ENCODE measurements around the gene LRRK2.
"Not testable (repeated sequence)": the region's sequence is repeated elsewhere in the genome, so short reads cannot be mapped to it uniquely, and the experiment has no call there.

LRRK2 gene

DNA sequence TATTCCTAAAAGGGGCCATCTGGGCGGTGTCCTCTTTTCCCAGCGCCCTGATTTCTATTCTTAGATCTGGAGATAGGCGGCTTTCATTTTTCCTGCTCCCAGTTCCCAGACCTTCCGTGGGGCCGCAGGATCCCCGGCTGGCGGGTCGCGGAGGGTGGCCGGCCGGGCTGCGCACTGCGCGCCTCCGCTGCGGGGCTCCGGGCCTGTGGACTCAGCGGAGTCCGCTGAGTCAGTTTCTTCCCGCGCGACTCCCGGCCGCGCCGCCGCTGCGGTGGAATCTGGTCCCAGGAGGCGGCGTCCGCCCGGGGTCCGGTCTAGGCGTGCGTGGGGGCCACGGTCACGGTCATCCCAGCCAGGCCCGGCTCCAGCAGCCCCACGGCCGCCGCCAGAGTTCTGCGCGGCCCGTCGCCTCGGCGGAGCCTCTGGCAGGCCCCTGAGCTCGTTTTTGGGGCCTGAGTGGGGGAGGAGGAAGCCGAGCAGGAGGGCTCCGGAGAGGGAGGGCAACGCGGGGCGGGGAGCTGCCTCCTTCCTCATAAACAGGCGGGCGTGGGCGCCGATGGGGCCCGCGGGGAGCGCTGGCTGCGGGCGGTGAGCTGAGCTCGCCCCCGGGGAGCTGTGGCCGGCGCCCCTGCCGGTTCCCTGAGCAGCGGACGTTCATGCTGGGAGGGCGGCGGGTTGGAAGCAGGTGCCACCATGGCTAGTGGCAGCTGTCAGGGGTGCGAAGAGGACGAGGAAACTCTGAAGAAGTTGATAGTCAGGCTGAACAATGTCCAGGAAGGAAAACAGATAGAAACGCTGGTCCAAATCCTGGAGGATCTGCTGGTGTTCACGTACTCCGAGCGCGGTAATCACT lies at the start of gene LRRK2:
LRRK2 (plus strand) TSS at position 559 of the 853 bp plus-strand sequence; CDS start at position 694, 135 bp downstream.
- FAIRE-seq: no peak

DNA sequence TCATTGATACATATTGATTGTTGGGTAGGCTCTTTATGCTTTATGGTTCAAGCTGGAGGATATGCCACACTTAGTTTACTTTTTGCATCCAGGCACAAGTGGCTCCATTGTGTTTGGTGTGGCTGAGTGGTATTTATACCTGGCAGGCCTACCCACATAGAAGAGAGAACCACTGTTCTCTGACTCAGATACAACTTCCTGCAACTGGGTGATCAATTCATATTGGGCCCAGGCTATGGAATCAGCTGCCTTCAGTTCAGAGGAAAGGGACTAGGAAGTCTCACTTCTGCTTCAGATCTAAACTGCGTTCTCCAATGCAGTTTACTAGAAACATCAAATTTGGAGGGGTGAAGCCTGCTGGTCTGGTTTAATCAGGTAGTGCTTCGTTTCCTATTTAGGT lies 49.8 kb upstream of the LRRK2 start:
- no peak for FAIRE-seq

DNA sequence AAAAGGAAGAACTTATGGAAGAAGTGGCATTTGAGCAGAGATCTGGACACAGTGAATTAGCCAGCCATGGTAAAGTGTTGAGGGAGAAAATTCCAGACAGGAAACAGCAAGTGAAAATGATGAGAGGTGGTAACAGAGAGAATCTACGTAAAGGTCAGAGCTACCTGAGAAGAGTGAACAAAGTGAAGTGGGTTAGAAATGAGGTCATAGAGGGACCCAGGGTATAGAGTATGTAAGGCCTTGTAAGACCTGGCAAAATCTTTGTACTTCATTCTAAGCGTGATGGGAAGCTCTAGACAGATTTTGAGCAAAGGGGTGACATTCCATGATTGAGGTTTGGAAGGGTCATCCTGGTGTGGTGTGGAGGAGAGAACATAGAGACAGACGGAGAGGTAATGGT lies 49.3 kb upstream of the LRRK2 start:
- no peak for FAIRE-seq

DNA sequence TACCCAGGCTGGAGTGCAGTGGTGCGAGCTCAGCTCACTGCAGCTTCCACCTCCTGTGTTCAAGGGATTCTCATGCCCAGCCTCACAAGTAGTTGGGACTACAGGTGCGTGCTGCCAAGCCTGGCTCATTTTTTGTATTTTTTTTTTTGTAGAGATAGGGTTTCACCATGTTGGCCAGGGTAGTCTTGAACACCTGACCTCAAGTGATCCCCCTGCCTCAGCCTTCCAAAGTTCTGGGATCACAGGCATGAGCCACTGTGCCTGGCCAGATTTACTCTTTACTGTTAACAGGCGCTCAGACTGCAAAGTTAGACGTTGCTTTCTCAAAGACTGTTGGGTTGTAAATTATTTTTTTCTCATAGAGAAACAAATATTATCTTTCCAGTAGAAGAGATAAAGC lies 46.1 kb upstream of the LRRK2 start:
- FAIRE-seq: no peak

DNA sequence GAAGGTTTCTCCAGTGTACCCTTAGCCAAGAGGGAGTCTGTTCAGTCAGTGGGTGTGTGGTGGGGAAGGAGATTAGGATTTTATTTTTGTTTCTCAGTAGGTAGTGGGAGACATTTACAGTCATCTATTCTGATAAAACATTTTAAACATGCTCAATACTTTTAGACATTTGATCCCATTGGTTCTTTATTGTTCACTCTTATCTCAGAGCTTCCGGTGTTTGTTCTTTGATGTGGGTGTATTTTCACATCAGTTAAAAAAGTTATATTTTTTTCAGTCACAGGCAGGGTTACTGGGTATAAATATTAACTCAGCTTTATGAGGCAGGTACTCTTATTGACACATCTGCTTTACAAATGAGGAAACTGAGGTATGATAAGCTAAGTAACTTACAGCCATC lies 43.3 kb upstream of the LRRK2 start:
- FAIRE-seq: no peak

DNA sequence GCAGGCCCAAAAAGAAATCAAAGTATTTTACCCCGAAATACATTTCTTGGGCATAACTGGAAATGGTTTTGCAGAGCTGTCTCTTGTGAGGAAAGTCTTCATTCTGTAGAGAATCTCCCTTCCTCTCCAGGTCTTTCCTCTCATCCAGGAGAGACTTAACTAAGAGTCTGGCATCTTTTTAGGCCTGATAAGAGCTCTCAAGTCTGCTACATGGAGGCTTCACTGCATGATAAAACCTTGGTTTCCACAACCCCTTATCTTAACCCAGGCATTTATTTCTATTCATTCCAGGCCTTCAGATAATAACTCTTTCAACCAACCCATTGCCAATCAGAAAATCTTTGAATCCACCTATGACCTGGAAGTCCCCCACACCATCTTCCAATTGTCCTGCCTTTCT lies 41.1 kb upstream of the LRRK2 start:
- no peak for FAIRE-seq

DNA sequence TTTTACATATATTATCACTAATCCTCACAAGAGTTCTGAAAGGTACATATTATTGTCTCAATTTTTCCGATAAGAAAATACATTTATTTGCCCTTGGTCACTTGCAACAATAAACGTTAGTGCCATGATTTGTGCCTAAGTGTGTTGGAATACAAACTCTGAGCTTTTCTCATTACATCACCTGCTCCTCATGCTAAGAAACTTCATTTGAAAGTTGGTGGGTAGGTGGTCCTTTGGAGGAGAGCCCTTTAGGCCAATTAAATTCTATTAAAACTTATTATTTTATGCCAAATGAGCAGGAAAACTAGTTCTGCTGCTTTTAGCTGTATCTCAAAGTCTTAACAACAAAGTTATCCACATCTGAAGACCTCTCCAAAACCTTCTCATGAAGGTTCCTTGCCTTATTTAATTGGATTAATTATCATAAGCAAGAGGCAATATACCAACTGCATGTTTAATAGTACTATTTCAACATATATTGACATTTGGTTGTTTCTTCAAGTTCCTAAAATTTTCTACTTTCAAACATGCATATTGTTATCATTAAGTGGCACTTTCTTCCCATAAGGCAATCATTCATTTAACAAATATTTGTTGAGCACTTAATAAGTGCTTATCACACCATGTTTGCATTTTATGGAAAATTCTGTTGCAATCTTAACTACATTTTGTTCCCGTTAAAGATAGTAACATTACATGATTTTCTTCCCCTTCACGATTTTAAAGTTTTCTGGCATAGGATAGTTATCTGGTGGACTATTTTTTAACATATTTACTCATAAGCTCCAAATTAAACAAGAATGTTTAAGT lies 40.1 kb upstream of the LRRK2 start:
- FAIRE-seq: no peak

DNA sequence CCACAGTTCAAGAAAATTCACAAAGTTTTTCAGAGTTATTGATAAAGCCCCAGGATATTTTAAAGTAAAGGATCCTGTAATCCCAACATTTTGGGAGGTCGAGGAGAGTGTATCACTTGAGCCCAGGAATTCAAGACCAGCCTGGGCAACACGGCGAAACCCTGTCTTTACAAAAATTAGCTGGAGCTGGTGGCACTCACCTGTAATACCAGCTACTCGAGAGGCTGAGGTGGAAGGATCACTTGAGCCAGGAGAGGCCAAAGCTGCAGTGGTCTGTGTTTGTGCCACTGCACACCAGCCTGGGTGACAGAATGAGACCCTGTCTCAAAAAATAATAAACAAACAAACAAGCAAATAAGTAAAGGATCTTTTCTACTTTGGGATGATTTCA lies 39.5 kb upstream of the LRRK2 start:
- FAIRE-seq: no peak

DNA sequence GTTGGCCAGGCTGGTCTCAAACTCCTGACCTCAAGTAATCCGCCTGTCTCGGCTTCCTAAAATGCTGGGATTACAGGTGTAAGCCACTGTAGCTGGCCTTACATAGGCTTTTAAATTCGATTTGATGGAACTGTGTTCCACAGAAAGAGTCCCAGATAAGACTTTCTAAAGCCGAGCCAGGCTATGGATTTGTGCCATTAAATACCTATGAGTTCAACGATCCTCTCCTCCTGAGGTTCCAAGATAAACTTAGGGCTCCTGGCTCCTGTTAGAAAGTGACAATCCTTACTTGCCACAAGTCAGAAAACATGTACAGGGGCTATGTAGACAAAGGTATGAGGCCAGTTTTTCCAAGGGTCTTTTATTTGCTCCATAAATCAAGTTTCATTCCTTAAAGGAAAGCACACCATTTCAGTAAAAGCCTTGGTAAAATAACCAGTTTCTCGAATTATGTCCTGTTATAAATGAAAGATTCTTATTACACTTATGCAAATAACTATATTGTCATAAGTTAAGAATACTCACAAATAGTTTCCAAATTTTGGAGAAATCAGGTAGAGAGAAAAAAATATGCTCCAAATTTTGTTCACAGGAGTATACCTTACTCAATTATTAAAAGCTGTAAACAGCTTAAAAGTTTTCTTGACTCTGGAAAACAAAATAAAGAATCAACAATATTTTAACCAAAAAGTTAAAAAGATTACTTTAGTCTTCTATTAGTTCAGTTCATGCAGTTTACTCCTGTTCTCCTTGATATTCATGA lies 36.1 kb upstream of the LRRK2 start:
- no peak for FAIRE-seq

DNA sequence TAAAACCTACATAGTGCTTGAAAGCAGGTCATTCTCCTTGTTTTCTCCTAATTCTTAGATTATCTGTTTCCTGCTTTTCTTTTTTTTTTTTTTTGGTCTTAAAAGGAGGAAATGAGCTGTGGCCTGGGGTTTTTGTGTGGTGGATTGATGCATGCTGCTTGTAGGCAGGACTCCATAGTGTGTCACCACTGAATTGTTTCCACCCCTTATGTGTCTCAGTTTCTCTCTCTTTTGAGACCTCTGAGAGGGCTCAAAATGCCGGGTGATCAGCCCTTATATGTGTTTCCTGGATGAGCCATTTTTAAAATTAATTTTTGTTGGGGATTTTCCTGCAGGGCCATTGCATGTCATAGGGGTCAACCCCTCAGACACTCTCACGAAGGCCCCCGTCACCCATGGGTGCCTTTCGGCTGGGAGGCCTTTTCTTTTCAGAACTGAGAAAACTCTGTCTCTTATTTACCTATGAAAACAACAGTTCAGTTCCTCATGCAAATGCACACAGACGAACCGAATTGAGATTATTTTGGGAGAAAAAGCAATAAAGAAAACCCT lies 32.0 kb upstream of the LRRK2 start:
- no peak for FAIRE-seq

DNA sequence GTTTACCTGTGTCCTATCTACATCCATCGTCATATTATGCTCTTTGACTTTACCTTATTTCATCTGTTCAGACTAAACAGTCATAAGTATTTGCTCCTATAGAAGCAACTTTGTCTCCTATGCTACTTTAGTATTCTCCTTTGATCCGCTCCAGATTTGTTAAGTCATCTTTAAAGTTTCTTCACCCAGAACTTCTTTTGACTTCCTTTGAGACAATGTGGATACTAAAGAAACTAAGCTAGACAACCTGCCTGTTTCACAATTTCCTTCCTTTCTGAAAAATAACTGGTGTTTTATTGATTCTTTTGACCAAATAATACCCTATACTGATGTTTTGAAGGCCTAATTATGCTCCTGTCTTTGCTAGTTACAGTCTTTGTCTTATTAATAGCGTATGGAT lies 30.0 kb upstream of the LRRK2 start:
- FAIRE-seq: no peak

DNA sequence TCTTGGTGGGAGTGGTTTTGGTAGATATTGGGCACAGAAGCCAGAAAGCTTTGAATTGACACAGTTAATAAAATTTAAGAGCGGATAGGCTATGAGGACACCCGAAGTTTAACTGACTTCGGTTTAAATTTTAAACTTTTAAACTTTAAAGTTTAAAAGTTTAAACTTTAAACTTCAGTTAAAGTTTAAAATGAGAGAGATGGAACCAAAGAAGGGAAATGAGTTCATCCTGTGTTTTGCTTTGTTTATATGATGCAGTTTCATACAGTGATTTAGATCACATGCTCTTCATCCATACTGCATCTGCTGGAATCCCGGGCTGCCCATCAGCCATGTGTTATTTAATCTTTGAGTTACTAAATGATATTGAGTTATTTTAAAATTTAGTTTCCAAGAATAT lies 27.2 kb upstream of the LRRK2 start:
- no peak for FAIRE-seq

DNA sequence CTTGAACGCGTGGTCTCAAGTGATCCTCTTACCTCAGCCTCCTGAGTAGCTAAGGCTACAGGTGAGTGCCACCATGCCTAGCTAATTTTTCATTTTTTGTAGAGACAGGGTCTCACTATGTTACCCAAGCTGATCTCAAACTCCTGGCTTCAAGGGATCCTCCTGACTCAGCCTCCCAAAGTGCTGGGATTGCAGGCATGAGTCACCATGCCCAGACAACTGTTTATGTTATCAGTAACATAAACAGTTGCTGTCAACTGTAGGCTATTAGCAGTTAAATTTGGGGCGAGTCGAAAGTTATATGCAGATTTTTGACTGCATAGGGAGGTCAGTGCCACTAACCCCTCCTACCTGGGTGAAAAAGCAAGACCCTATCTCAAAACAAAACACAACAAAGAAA lies 26.2 kb upstream of the LRRK2 start:
- FAIRE-seq: no peak

DNA sequence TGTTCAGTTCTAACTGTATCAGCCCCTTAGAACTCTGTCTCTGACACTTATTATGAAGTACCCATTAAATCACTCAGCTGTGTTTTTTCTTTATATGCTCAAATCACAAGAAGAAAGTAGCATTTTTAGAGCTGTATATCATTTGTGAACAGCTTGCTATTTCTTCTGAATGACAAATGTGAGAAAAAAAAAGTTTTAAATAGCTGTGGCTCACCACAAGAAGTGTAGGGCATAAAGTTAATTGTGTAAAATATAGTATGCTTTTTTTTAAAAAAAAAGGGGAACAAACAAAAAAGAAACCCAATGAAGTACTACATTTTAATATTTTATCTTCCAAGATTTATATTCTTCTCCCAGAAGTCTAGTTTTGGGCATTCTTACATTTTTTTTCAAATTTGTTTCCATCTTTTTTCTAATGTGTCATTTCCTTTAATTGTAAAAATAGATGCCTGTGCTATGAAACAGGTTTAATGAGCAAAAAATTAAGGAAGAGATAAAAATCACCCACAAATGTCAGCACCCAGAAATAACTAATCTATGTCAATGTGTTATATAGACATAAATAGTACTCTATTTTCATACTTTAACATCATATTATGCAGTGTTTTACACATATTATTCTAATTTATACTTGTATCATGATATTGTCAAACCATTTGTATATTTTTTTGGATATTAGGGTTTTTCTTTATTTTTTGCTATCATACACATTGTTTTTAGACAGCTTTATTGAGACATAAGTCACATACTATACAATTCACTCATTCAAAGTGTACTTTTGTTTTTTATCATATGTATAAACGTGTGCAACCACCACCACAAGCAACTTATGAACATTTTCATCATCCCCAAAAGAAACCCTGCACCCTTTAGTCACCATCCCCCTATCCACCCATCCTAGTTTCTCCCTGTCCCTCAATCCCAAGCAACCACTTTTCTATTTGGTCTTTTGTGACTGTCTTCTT lies 22.4 kb upstream of the LRRK2 start:
- FAIRE-seq: no peak

DNA sequence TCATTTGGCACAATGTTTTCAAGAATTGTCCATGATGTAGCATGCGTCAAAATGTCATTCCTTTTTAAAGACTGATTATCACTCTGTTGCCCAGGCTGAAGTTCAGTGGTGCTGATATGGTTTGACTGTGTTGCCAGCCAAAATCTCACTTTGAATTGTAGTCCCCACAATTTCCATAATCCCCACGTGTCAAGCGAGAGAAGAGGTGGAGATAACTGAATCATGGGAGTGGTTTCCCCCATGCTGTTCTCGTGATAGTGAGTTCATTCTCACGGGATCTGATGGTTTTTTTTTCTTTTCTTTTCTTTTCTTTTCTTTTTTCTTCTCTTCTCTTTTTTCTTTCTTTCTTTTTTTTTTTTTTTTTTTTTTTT lies 21.8 kb upstream of the LRRK2 start:
- no peak for FAIRE-seq

DNA sequence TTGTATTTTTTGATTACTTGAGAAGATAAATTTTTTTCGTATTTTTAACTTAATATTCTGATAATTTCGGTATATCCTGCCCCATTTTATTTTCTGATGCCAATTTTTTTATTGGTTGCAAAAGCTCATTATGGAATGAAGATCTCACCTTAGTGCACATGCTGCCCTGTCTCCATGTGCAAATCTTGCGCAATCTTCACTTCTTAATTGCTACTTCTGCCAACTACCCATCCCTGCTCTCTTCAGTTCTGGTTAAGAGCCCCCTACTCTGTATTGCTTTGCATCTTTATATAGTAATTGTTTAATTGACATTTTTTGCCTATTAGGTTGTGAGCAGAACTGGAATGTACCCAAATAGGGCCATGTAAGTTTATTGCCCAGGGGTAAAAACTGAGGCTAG lies 20.5 kb upstream of the LRRK2 start:
- FAIRE-seq: no peak

DNA sequence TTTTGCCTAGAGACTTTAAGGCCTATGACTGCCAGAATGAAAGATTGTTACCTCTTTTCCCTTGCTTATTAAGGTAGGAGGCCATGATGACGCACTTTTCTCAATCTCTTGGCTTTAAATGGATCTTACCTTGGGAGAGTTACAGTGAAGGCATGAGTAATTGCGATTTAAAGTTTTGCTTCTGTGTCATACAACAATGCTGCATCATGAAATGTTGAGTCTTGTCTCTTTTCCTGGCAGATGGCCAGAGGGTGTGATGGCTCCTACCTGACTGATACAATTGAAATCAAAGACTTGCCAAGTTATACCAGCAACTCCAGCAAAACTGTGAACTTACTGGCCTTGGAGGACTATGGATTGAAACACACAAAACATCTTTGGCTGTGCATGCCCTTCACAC lies 17.2 kb upstream of the LRRK2 start:
- FAIRE-seq: no peak

DNA sequence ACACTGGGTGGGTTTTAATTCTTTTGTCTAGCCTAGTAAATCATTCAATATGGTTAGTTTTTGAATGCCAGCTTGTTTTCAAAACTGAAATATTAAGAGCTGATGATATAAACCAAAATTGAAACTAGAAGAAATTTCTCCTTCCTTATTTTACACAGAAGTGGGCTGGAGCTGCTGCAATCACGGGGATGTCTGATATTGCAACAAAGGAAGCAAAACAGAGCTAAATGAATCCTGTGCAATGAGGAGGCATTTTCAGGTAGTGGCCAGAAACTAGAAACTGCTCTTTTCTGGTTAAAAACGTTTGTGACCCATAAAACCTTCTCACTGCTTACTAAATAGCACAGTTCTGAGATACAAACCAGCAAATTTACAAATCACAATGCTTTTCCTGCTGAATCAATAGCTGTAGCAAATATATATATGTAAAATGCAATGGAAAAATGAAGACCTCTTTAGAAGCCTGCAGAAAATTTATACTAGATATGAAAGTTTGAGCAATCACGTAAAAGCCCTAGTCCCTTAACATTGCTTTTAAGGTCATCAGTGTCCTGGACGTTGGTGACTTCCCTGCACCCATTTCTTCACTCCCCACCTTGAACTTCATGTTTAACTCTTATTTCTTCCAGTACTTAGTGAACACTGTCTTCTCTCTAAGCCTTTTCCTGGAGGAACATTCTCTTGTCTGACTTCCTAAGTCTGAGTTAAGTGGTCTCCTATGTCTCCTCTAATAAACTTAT lies 15.9 kb upstream of the LRRK2 start:
- no peak for FAIRE-seq

DNA sequence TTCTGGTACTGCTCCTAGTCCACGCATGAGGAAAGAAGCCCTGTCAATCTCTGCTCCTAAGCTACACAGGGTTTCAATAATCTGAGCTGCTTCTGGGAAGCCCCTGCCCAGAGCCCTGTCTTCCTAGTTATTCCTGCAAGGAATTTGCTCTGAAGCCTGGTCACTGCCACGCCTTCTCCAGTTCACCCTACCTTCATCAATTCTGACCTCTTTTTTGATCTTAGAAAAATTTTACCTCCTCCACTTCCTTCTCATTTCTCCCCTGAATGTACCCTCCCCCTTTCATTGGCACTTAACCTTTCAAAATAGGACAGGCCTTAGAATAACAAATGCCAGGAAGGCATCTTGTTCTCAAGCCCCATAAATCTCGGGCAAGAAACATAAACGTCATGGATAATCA lies 14.9 kb upstream of the LRRK2 start:
- no peak for FAIRE-seq

DNA sequence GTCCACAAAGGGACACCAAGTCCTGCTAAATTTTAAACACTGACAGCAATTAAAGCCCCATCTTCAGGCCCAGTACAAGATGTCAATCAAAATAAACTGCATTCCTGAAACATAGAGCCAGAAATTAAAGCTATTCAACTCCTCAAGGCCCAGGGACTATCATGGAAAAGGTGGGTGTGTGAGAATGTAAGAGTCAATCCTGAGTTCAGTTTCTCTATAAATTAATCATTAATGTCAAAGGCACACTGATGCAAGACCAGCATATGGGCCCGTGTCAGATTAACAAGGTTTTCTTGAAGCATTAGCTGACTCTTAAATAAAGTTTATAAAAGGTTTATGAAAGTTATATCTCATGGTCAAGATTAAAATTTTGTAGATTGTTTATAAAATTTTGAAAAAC lies 13.6 kb upstream of the LRRK2 start:
- not testable (repeated sequence) for FAIRE-seq

DNA sequence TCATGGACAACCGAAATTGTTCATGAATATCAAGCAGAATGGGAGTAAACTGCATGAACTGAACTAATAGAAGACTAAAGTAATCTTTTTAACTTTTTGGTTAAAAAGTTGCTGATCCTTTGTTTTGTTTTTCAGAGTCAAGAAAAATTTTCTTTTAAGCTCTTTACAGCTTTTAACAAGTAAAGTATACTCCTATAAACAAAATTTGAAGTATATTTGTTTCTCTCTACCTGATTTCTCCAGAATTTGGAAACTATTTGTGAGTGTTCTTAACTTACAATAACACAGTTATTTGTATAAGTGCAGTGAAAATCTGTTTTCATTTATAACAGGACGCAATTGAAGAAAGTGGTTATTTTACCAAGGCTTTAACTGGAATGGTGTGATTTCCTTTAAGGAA lies 12.2 kb upstream of the LRRK2 start:
- FAIRE-seq: no peak

All from colon (tissue), 2 donors.